Measurements from ENCODE around the gene PIEZO1. TPM values are rescaled to one million over a fixed set of nuclear protein-coding genes. Genes with fewer than 3 reads are reported as not detected.

Gene PIEZO1
- total and polyA plus RNA-seq, 9 of the 15 experiments (the other 6 are each of a cell fraction or from before 2014, with no cell fraction given) = 3.6 to 432 (median 131) TPM

- Histone ChIP-seq H3K4me1 (replicated peaks in 1 of 2; ENCODE audit: control insufficient read depth in 2 of 2, insufficient read depth in 2 of 2, low read length in 2 of 2) (peaks cover 0 to 95% of the 10 kb centered on the region in 2 experiments; a peak in 3 of 5 replicates), H3K9ac (ENCODE audit: insufficient read depth in 1 of 2, low read depth in 2 of 2, low read length in 2 of 2) (peak overlapping the region in 1 of 2 experiments; percentile 43; a peak in 1 of 4 replicates), H3K9me3 (replicated peaks; ENCODE audit: control insufficient read depth, insufficient read depth, low read depth, low read length) (no peaks in the 10 kb centered on the region), H3K36me3 (ENCODE audit: control insufficient read depth, insufficient read depth, low read length) (peaks cover 99% of the 10 kb centered on the region), H3K4me3 (no peak overlapping the region), H2AFZ (ENCODE audit: low read depth, low read length) (no peak overlapping the region), H4K20me1 (replicated peaks; ENCODE audit: control insufficient read depth, insufficient read depth, low read length) (peaks cover 8% of the 10 kb centered on the region), H3K9me1 (ENCODE audit: control insufficient read depth, insufficient read depth, low read length) (no peaks in the 10 kb centered on the region), H3K27me3 (ENCODE audit: control insufficient read depth in 2 of 2, insufficient read depth in 2 of 2, low read length in 2 of 2) (no peaks in the 10 kb centered on the region), H3K4me2 (ENCODE audit: insufficient read depth, low read length) (no peak overlapping the region), H3K27ac (ENCODE audit: extremely low read depth, low read depth, low read length) (no peak overlapping the region), H3K79me2 (ENCODE audit: control insufficient read depth, insufficient read depth, low read length) (peaks cover 7% of the 10 kb centered on the region; the same call in 2 of the 3 replicates)
- 98% methylated on average over 10 of the region's 10 CpGs for WGBS (ENCODE audit: insufficient coverage, low coverage, missing lambda C conversion rate)
- in situ Hi-C loops (cut with MboI) (no loop called here), intact Hi-C loops (cut with micrococcal nuclease) (loop anchor here (2.0 kb wide), 1 partner anchor 49 kb away; the partner anchor contains the start of gene PIEZO1)
- TF ChIP-seq HNRNPL (IDR thresholded peaks at IDR 0.05; ENCODE audit: low read depth, low read length) (peak; percentile 47; the same call in 1 of the 2 replicates), RFX7 (CRISPR knock-in tag; IDR thresholded peaks at IDR 0.05) (no peak), UBTF (IDR thresholded peaks at IDR 0.05; ENCODE audit: borderline replicate concordance in 1 of 2, low read depth in 2 of 2, low read length in 2 of 2) (no peak), RUNX1 (IDR thresholded peaks at IDR 0.05; ENCODE audit: low read depth) (no peak), ZC3H11A (IDR thresholded peaks at IDR 0.05; ENCODE audit: low read depth, low read length) (no peak), SMAD3 (CRISPR knock-in tag; conservative IDR thresholded peaks at IDR 0.05) (no peak), SMC3 (conservative IDR thresholded peaks at IDR 0.05; ENCODE audit: insufficient read depth, low read depth, low read length) (no peak), RBM34 (IDR thresholded peaks at IDR 0.05; ENCODE audit: borderline replicate concordance, insufficient read depth, low read length) (no peak), ETV6 (IDR thresholded peaks at IDR 0.05; ENCODE audit: borderline replicate concordance in 1 of 2, low read depth in 2 of 2, low read length in 1 of 2) (no peak), ETV6 (CRISPR knock-in tag; IDR thresholded peaks at IDR 0.05; ENCODE audit: borderline replicate concordance) (no peak), ZNF212 (CRISPR knock-in tag; IDR thresholded peaks at IDR 0.05) (no peak), POLR2G (IDR thresholded peaks at IDR 0.05; ENCODE audit: low read depth, low read length) (peak; percentile 56), BRCA1 (IDR thresholded peaks at IDR 0.05) (no peak), BRCA1 (CRISPR knock-in tag; IDR thresholded peaks at IDR 0.05) (0 out of 2 replicates have a peak, but pooled peaks have one; percentile 72)
- DNase-seq (ENCODE audit: extremely low read depth in 1 of 4, low spot score in 3 of 4) = no peak
- ChIA-PET CTCF (ENCODE audit: low intra/inter-chr PET ratio) (no interaction called here), POLR2A (interaction anchor here (0.8 kb wide), 1 partner anchor 11 kb away, joined by 5 read pairs; no protein-coding TSS in a partner anchor)
- no peak for ATAC-seq
- no TSS peak for BruUV-seq (replicated peaks)
- FAIRE-seq = no peak
These were observed 49.4 kb downstream of the PIEZO1 start for GRCh38 chr16:88735616-88736015.
